ENCODE data around the gene WNT10A.

The WNT10A gene

DNA sequence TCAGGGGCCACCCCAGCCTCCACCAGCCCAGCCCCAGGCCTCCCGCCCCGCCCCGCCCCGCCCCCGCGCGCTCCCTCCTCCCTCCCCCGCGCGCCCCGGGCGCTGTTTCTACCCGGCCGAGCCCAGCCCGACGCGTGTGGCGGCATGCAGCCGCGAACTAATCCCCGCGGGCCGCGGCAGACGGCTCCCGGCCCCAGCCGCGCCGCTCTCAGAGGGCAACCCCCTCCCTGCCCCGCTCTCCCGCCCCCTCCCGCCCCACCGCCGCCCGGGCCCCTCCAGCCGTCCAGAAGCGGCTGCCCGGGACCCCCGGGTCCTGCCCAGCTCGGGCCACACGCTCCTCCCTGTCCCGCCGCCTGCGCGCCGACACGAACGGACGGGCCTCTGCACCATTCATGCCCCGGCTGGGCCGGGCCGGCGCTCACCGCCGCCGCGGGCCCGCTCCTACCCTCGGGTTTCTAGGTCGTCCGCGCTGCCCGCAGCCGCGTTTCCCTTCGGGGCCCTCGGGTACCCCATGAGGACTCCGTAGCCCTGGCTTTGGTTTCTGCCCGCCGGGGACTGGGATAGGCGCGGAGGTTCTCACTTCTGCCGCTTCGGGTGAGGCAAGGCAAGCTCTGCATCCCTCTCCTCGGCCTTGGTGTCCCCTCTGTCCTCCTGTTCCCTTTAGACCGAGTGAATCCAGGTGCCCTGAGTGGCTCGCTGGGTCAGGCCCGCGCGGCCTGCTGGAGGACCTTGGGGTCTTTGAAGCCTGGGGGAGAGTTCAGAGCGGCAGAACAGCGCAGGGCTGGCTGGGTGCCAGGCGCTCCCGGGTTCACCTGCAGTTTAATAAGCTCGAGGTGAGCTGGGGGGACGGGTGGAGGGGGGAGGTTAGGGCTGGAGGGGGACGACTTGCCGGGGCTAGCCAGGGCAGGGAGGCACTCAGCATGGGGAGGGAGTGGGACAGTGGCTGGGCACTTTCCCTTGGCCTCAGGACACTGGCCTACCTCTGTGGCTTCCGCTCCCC is 3.1 kb downstream of the WNT10A start:
- Histone ChIP-seq H3K27ac (ENCODE audit: low read depth, low read length) (no peak overlapping the region), H3K4me3 (ENCODE audit: low read depth in 1 of 2, low read length in 2 of 2) (peak overlapping the region in 1 of 2 donors; percentile 43), H3K36me3 (ENCODE audit: control insufficient read depth in 1 of 2, insufficient read depth in 2 of 2, low read length in 2 of 2) (no peaks in the 10 kb centered on the region), H3K27me3 (ENCODE audit: control insufficient read depth in 1 of 2, insufficient read depth in 2 of 2, low read length in 2 of 2) (peaks cover 48 to 50% of the 10 kb centered on the region in 2 donors), H3K9ac (ENCODE audit: low read depth in 1 of 2, low read length in 2 of 2) (no peak overlapping the region), H3K9me3 (ENCODE audit: control insufficient read depth in 1 of 2, low read length in 2 of 2) (no peaks in the 10 kb centered on the region), H3K4me1 (ENCODE audit: control insufficient read depth in 1 of 2, insufficient read depth in 2 of 2, low read length in 2 of 2) (peaks cover 5 to 29% of the 10 kb centered on the region in 2 donors)

DNA sequence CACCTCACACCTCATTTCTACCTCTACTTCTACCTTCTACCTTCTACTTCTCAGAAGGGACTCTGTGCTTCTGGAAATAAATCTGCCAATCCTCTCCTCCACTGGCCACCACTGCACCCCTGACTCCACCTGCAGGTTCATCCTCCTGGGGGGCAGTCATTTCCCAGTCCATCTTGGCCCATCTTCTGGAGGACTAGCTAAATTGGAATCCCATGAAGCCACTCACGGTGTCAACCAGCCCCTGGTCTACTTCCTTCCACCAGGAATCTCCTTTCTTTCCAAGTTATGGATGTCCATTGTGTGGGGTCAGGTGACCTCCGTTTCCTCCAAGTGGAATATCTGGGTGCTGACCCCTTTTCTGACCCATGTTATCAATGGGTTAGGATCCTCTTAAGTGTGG is 3.9 kb downstream of the WNT10A start:
- no peaks in the 10 kb centered on the region for H3K9me3 ChIP-seq (ENCODE audit: control insufficient read depth in 1 of 2, low read length in 2 of 2)
- no peak overlapping the region for H3K9ac ChIP-seq (ENCODE audit: low read depth in 1 of 2, low read length in 2 of 2)
- H3K27me3 ChIP-seq (ENCODE audit: control insufficient read depth in 1 of 2, insufficient read depth in 2 of 2, low read length in 2 of 2), result peaks cover 43 to 45% of the 10 kb centered on the region in 2 donors
- no peaks in the 10 kb centered on the region for H3K36me3 ChIP-seq (ENCODE audit: control insufficient read depth in 1 of 2, insufficient read depth in 2 of 2, low read length in 2 of 2)
- H3K4me1 ChIP-seq (ENCODE audit: control insufficient read depth in 1 of 2, insufficient read depth in 2 of 2, low read length in 2 of 2), result peaks cover 5 to 24% of the 10 kb centered on the region in 2 donors
- no peak overlapping the region for H3K4me3 ChIP-seq (ENCODE audit: low read depth in 1 of 2, low read length in 2 of 2)
- no peak overlapping the region for H3K27ac ChIP-seq (ENCODE audit: low read depth, low read length)

DNA sequence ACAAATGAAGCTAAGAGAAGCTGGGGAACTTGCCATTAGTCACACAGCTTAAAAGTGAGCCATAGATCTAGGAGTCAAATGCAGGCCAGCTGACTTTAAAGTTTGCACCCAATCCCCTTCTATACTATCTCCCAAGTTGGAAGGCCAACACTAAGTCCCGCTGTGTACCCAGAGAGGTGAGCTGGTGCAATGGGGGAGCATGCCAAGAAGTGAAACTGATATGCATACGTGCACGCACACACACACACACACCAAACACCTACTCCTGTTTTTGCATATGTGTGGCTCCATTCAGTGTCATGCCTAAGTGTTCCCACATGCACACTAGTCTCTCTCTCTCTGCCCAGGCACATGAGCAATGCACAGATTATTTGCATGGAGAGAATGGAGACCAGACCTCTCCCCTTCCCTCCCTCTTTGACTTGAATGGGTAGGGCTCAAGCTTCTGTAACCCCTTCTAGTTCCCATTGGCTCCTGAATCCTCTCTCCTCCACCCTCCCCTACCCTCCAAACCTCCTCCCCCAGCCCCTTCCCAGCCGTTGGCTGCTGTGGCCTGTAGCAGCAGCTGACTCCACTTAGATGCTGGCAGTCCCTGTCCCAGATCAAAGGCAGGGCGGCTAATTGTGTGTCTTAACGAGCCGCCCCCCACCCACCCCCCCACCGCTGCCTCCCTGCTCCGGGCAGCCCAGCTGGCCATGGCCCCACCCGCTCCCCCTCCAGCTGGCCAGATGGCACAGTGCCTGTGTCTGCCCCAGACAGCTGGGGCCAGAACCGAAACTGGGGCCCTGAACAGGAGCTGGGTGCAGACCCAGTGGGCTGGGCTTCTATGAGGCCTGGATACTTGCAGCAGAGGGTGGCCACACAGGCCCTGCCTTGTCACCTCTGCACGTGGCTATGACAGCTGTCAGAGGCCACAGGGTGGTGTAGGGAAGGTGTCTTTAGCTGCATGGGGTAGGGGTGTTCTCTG is 5.6 kb downstream of the WNT10A start:
- no peak overlapping the region for H3K27ac ChIP-seq (ENCODE audit: low read depth, low read length)
- no peaks in the 10 kb centered on the region for H3K36me3 ChIP-seq (ENCODE audit: control insufficient read depth in 1 of 2, insufficient read depth in 2 of 2, low read length in 2 of 2)
- peaks cover 28 to 31% of the 10 kb centered on the region in 2 donors for H3K27me3 ChIP-seq (ENCODE audit: control insufficient read depth in 1 of 2, insufficient read depth in 2 of 2, low read length in 2 of 2)
- no peaks in the 10 kb centered on the region for H3K9me3 ChIP-seq (ENCODE audit: control insufficient read depth in 1 of 2, low read length in 2 of 2)
- H3K4me1 ChIP-seq (ENCODE audit: control insufficient read depth in 1 of 2, insufficient read depth in 2 of 2, low read length in 2 of 2), result peaks cover 5 to 16% of the 10 kb centered on the region in 2 donors
- no peak overlapping the region for H3K9ac ChIP-seq (ENCODE audit: low read depth in 1 of 2, low read length in 2 of 2)
- peak overlapping the region in 1 of 2 donors; percentile 2 for H3K4me3 ChIP-seq (ENCODE audit: low read depth in 1 of 2, low read length in 2 of 2)

GRCh38 chr2:218887079-218887478 is 6.4 kb downstream of the WNT10A start:
- Histone ChIP-seq H3K27me3 (ENCODE audit: control insufficient read depth in 1 of 2, insufficient read depth in 2 of 2, low read length in 2 of 2) (peaks cover 20 to 26% of the 10 kb centered on the region in 2 donors), H3K4me1 (ENCODE audit: control insufficient read depth in 1 of 2, insufficient read depth in 2 of 2, low read length in 2 of 2) (peaks cover 5 to 16% of the 10 kb centered on the region in 2 donors), H3K9ac (ENCODE audit: low read depth in 1 of 2, low read length in 2 of 2) (no peak overlapping the region), H3K27ac (ENCODE audit: low read depth, low read length) (no peak overlapping the region), H3K9me3 (ENCODE audit: control insufficient read depth in 1 of 2, low read length in 2 of 2) (no peaks in the 10 kb centered on the region), H3K4me3 (ENCODE audit: low read depth in 1 of 2, low read length in 2 of 2) (no peak overlapping the region), H3K36me3 (ENCODE audit: control insufficient read depth in 1 of 2, insufficient read depth in 2 of 2, low read length in 2 of 2) (no peaks in the 10 kb centered on the region)

DNA sequence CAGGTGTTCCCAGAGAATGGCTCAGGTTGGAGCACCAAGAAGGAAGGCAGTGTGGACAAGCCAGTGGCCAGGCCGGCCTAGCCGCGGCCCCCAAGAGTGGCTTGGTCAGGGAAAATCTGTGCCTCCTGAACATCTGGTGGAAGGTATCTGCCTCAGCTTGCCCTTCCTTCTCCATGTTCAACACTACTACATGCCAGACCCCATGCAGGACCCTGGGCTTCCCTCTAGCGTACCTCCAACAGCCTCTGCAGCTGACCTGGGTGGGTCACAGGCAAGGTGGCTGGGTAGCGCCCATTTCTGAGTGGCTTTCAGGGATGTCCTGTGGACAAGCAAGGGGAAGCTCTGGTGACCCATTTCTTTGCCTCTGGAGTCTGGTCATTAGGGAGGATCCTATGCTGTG is 7.7 kb downstream of the WNT10A start:
- Histone ChIP-seq H3K4me3 (ENCODE audit: low read depth in 1 of 2, low read length in 2 of 2) (no peak overlapping the region), H3K9me3 (ENCODE audit: control insufficient read depth in 1 of 2, low read length in 2 of 2) (no peaks in the 10 kb centered on the region), H3K36me3 (ENCODE audit: control insufficient read depth in 1 of 2, insufficient read depth in 2 of 2, low read length in 2 of 2) (no peaks in the 10 kb centered on the region), H3K27me3 (ENCODE audit: control insufficient read depth in 1 of 2, insufficient read depth in 2 of 2, low read length in 2 of 2) (peaks cover 12 to 21% of the 10 kb centered on the region in 2 donors), H3K27ac (ENCODE audit: low read depth, low read length) (no peak overlapping the region), H3K4me1 (ENCODE audit: control insufficient read depth in 1 of 2, insufficient read depth in 2 of 2, low read length in 2 of 2) (peaks cover 5 to 15% of the 10 kb centered on the region in 2 donors), H3K9ac (ENCODE audit: low read depth in 1 of 2, low read length in 2 of 2) (no peak overlapping the region)

DNA sequence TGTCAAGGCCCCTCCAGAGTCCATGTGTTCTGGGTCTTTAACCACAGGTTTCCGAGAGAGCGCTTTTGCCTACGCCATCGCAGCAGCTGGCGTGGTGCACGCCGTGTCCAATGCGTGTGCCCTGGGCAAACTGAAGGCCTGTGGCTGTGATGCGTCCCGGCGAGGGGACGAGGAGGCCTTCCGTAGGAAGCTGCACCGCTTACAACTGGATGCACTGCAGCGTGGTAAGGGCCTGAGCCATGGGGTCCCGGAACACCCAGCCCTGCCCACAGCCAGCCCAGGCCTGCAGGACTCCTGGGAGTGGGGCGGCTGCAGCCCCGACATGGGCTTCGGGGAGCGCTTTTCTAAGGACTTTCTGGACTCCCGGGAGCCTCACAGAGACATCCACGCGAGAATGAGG is 9.3 kb downstream of the WNT10A start:
- Histone ChIP-seq H3K36me3 (ENCODE audit: control insufficient read depth in 1 of 2, insufficient read depth in 2 of 2, low read length in 2 of 2) (no peaks in the 10 kb centered on the region), H3K27ac (ENCODE audit: low read depth, low read length) (no peak overlapping the region), H3K4me3 (ENCODE audit: low read depth in 1 of 2, low read length in 2 of 2) (no peak overlapping the region), H3K4me1 (ENCODE audit: control insufficient read depth in 1 of 2, insufficient read depth in 2 of 2, low read length in 2 of 2) (peaks cover 21 to 26% of the 10 kb centered on the region in 2 donors), H3K9ac (ENCODE audit: low read depth in 1 of 2, low read length in 2 of 2) (no peak overlapping the region), H3K27me3 (ENCODE audit: control insufficient read depth in 1 of 2, insufficient read depth in 2 of 2, low read length in 2 of 2) (peaks cover 20 to 22% of the 10 kb centered on the region in 2 donors), H3K9me3 (ENCODE audit: control insufficient read depth in 1 of 2, low read length in 2 of 2) (no peaks in the 10 kb centered on the region)

DNA sequence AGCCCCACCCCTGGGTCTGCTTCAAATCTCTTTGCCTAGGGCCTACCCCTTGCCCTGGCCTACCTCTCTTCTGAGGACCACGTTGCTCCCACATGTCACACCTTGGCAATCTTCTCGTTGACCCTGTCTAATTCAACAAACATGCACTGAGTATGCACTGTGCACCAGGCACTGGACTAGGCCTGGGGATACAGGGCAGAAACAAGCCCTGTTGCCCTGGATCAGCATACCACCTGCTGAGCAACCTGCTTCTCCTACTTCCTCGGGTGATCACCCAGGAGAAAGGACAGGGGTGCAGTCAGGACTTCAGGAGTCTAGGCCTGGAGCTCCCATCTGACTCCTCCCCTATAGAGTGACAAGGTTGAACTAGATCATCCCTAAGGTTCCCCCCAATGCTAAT is 9.7 kb downstream of the WNT10A start:
- Histone ChIP-seq H3K27ac (ENCODE audit: low read depth, low read length) (no peak overlapping the region), H3K27me3 (ENCODE audit: control insufficient read depth in 1 of 2, insufficient read depth in 2 of 2, low read length in 2 of 2) (peaks cover 24 to 26% of the 10 kb centered on the region in 2 donors)

DNA sequence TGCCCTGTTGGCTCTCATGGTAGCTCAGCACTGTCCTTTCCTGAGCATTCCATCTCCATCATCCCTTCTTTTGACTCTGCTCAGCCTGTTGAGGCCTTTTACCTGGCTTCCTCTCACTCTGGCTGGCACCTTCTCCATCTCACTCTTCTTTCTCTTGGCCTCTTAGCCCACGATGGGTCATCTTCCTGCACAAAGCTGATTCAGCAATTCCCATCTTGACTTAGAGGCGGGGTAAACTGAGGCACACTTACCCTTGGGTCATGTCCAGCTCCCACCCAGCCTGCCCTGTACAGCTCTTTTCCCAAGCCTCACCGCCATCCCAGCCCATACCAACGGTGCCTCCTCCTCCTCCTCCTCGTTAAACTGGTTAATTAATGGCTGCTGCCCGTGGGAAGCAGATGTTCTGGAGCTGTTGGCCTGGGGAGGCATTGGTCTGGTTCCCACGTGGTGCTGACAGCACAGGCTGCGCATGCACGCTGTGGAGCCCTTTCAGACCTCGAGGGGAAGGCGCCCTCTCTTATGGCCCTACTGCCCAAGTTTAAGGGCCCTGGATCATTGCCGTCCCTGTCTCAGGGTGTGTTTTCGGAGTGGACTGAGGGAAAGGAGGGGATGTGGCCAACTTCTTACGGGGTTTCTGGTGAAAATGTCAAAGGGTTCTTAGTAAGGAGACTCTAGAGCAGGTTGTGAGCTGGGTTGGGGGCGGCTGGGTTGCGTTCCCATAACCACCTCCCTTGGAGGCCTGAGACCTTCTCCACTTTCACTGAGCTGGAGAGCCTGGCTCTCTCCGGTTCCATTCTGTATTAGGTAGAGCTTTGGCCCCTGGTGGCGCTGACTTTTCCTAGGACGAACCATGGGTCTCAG is 10.9 kb downstream of the WNT10A start:
- H3K9ac ChIP-seq (ENCODE audit: low read depth in 1 of 2, low read length in 2 of 2), result no peak overlapping the region

More for the DNA sequence above, 9.7 kb downstream of the WNT10A start:
- no peaks in the 10 kb centered on the region for H3K36me3 ChIP-seq (ENCODE audit: control insufficient read depth in 1 of 2, insufficient read depth in 2 of 2, low read length in 2 of 2)
- no peaks in the 10 kb centered on the region for H3K9me3 ChIP-seq (ENCODE audit: control insufficient read depth in 1 of 2, low read length in 2 of 2)
- H3K4me1 ChIP-seq (ENCODE audit: control insufficient read depth in 1 of 2, insufficient read depth in 2 of 2, low read length in 2 of 2), result peaks cover 22 to 30% of the 10 kb centered on the region in 2 donors
- H3K9ac ChIP-seq (ENCODE audit: low read depth in 1 of 2, low read length in 2 of 2), result no peak overlapping the region
- H3K4me3 ChIP-seq (ENCODE audit: low read depth in 1 of 2, low read length in 2 of 2), result no peak overlapping the region

DNA sequence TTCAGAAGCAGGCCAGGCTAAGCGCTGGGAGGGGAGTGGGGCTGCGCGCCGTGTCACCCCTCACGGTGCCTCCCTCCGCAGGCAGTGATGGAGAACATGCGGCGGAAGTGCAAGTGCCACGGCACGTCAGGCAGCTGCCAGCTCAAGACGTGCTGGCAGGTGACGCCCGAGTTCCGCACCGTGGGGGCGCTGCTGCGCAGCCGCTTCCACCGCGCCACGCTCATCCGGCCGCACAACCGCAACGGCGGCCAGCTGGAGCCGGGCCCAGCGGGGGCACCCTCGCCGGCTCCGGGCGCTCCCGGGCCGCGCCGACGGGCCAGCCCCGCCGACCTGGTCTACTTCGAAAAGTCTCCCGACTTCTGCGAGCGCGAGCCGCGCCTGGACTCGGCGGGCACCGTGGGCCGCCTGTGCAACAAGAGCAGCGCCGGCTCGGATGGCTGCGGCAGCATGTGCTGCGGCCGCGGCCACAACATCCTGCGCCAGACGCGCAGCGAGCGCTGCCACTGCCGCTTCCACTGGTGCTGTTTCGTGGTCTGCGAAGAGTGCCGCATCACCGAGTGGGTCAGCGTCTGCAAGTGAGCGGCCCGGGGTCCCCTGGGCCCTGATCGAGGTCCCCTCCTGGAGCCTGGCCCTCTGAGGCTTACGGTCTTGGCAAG is 12.2 kb downstream of the WNT10A start:
- H3K9me3 ChIP-seq (ENCODE audit: control insufficient read depth in 1 of 2, low read length in 2 of 2), result no peaks in the 10 kb centered on the region
- peak overlapping the region; percentile 36 for H3K27ac ChIP-seq (ENCODE audit: low read depth, low read length)
- H3K9ac ChIP-seq (ENCODE audit: low read depth in 1 of 2, low read length in 2 of 2), result peak overlapping the region in 1 of 2 donors; percentile 20
- H3K36me3 ChIP-seq (ENCODE audit: control insufficient read depth in 1 of 2, insufficient read depth in 2 of 2, low read length in 2 of 2), result no peaks in the 10 kb centered on the region
- peak overlapping the region; percentile 46 to 54 for H3K4me3 ChIP-seq (ENCODE audit: low read depth in 1 of 2, low read length in 2 of 2)
- H3K27me3 ChIP-seq (ENCODE audit: control insufficient read depth in 1 of 2, insufficient read depth in 2 of 2, low read length in 2 of 2), result peaks cover 42 to 48% of the 10 kb centered on the region in 2 donors
- H3K4me1 ChIP-seq (ENCODE audit: control insufficient read depth in 1 of 2, insufficient read depth in 2 of 2, low read length in 2 of 2), result peaks cover 43 to 52% of the 10 kb centered on the region in 2 donors

More for the DNA sequence above, 10.9 kb downstream of the WNT10A start:
- H3K36me3 ChIP-seq (ENCODE audit: control insufficient read depth in 1 of 2, insufficient read depth in 2 of 2, low read length in 2 of 2), result no peaks in the 10 kb centered on the region
- no peak overlapping the region for H3K4me3 ChIP-seq (ENCODE audit: low read depth in 1 of 2, low read length in 2 of 2)
- H3K9me3 ChIP-seq (ENCODE audit: control insufficient read depth in 1 of 2, low read length in 2 of 2), result no peaks in the 10 kb centered on the region
- peaks cover 30 to 34% of the 10 kb centered on the region in 2 donors for H3K27me3 ChIP-seq (ENCODE audit: control insufficient read depth in 1 of 2, insufficient read depth in 2 of 2, low read length in 2 of 2)
- H3K4me1 ChIP-seq (ENCODE audit: control insufficient read depth in 1 of 2, insufficient read depth in 2 of 2, low read length in 2 of 2), result peaks cover 33 to 42% of the 10 kb centered on the region in 2 donors
- H3K27ac ChIP-seq (ENCODE audit: low read depth, low read length), result no peak overlapping the region
